SU-DHL-6 (cell line): ENCODE results near the gene WWOX.

ENCODE experiments used
- H2AFZ ChIP-seq: fragments of 200-600 bp; sonication (generic); 2 replicates; pipeline ENCODE4 v1.6.1; 2014; ENCODE audit warnings: low read depth, mild to moderate bottlenecking, moderate library complexity, mixed read lengths, antibody characterized with exemption, low read length; ENCODE audit not compliant: severe bottlenecking
- H3F3A ChIP-seq: fragments of 200-600 bp; shearing (Covaris generic); 2 replicates; pipeline ENCODE4 v1.6.0; 2016; ENCODE audit warnings: antibody characterized with exemption, mild to moderate bottlenecking; ENCODE audit not compliant: insufficient read depth
- H3K27ac ChIP-seq: fragments of 200-600 bp; sonication (generic); 2 replicates; pipeline ENCODE4 v1.5.1; 2016; ENCODE audit warnings: low read depth, mild to moderate bottlenecking, low read length, moderate library complexity, mixed read lengths
- H3K27me3 ChIP-seq: fragments of 200-600 bp; sonication (generic), shearing (Covaris generic); 2 replicates; pipeline ENCODE4 v1.6.0; 2014; ENCODE audit warnings: mild to moderate bottlenecking, low read length
- H3K36me3 ChIP-seq: fragments of 200-600 bp; sonication (generic); 2 replicates; pipeline ENCODE4 v1.6.1; 2014; ENCODE audit warnings: mild to moderate bottlenecking, low read length, mixed read lengths
- H3K4me2 ChIP-seq: fragments of 300-600, 200-600 bp; shearing (Covaris generic), sonication (generic); 2 replicates; pipeline ENCODE4 v1.6.0; 2014; ENCODE audit warnings: low read length, low read depth, mild to moderate bottlenecking; ENCODE audit not compliant: poor library complexity, severe bottlenecking
- H3K4me3 ChIP-seq: fragments of 200-600 bp; sonication (generic); 2 replicates; pipeline ENCODE4 v1.5.1; 2014; ENCODE audit warnings: antibody characterized with exemption, low read length, mild to moderate bottlenecking, mixed read lengths; ENCODE audit not compliant: insufficient read depth, poor library complexity, severe bottlenecking
- H3K79me2 ChIP-seq: fragments of 200-600 bp; sonication (generic); 2 replicates; pipeline ENCODE4 v1.6.1; 2014; ENCODE audit warnings: mild to moderate bottlenecking, low read length, moderate library complexity; ENCODE audit not compliant: insufficient read depth
- H3K9ac ChIP-seq: fragments of 200-600 bp; sonication (generic); 2 replicates; pipeline ENCODE4 v1.7.0; 2014; ENCODE audit warnings: mild to moderate bottlenecking, low read length
- H3K9me2 ChIP-seq: fragments of 200-600 bp; sonication (generic); replicated peaks from 2 replicates; pipeline ENCODE4 v1.6.1; 2014; ENCODE audit warnings: low read length; ENCODE audit not compliant: insufficient read depth
- H3K9me3 ChIP-seq: fragments of 200-600 bp; sonication (generic); 2 replicates; pipeline ENCODE4 v1.6.1; 2014; ENCODE audit warnings: low read length, mixed read lengths; ENCODE audit not compliant: insufficient read depth
- H4K20me1 ChIP-seq: fragments of 200-600 bp; sonication (generic); 2 replicates; pipeline ENCODE4 v1.6.1; 2014; ENCODE audit warnings: low read depth, mild to moderate bottlenecking, antibody characterized with exemption, low read length, moderate library complexity, mixed read lengths
- EZH2phosphoT487 ChIP-seq: fragments of 200-600 bp; sonication (generic), shearing (Covaris generic); conservative IDR thresholded peaks from 2 replicates; pipeline ENCODE4 v1.6.1; 2018; ENCODE audit warnings: mild to moderate bottlenecking, antibody characterized with exemption, low read length, moderate library complexity, mixed read lengths
- TF ChIP-seq, protein P1 (sequence below): fragments of 200-600 bp; sonication (generic); IDR thresholded peaks from one replicate; pipeline ENCODE4 v1.5.1; 2017; ENCODE audit warnings: antibody characterized with exemption, mild to moderate bottlenecking, low read length, moderate library complexity; ENCODE audit not compliant: insufficient read depth, poor library complexity, severe bottlenecking

WWOX gene

DNA sequence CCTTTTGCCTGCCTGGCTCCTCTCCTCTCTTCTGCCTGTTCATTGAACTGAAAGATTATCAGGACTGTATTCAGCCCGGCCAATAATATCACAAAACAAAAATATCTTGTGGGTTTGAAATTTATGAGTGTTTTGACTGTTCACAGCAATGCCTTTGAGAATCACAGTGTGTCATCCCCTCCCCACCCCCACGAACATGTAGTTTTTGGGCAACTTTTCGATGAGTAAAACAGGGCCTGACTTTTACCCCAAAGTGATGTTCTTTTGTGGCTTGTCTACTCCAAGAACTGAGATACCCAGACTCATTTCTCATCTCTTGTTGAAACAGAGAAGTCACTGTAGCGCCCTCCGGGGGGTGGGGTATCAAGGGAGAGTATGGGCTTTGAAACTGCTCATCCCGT lies 675.7 kb downstream of the WWOX start:
- no peak overlapping the region for H3K9ac ChIP-seq
- H3K9me2 ChIP-seq, result no peaks in the 10 kb centered on the region
- no peak overlapping the region for H2AFZ ChIP-seq
- H3F3A ChIP-seq, result no peaks in the 10 kb centered on the region
- no peaks in the 10 kb centered on the region for H3K36me3 ChIP-seq
- H3K27me3 ChIP-seq, result no peaks in the 10 kb centered on the region
- H4K20me1 ChIP-seq, result no peaks in the 10 kb centered on the region
- H3K4me3 ChIP-seq, result no peak overlapping the region
- no peak for TF ChIP-seq EZH2phosphoT487
- TF ChIP-seq, protein P1, sequence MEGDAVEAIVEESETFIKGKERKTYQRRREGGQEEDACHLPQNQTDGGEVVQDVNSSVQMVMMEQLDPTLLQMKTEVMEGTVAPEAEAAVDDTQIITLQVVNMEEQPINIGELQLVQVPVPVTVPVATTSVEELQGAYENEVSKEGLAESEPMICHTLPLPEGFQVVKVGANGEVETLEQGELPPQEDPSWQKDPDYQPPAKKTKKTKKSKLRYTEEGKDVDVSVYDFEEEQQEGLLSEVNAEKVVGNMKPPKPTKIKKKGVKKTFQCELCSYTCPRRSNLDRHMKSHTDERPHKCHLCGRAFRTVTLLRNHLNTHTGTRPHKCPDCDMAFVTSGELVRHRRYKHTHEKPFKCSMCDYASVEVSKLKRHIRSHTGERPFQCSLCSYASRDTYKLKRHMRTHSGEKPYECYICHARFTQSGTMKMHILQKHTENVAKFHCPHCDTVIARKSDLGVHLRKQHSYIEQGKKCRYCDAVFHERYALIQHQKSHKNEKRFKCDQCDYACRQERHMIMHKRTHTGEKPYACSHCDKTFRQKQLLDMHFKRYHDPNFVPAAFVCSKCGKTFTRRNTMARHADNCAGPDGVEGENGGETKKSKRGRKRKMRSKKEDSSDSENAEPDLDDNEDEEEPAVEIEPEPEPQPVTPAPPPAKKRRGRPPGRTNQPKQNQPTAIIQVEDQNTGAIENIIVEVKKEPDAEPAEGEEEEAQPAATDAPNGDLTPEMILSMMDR, result no peak
- H3K27ac ChIP-seq, result no peak overlapping the region
- no peaks in the 10 kb centered on the region for H3K79me2 ChIP-seq
- H3K4me2 ChIP-seq, result no peak overlapping the region
- no peaks in the 10 kb centered on the region for H3K9me3 ChIP-seq

DNA sequence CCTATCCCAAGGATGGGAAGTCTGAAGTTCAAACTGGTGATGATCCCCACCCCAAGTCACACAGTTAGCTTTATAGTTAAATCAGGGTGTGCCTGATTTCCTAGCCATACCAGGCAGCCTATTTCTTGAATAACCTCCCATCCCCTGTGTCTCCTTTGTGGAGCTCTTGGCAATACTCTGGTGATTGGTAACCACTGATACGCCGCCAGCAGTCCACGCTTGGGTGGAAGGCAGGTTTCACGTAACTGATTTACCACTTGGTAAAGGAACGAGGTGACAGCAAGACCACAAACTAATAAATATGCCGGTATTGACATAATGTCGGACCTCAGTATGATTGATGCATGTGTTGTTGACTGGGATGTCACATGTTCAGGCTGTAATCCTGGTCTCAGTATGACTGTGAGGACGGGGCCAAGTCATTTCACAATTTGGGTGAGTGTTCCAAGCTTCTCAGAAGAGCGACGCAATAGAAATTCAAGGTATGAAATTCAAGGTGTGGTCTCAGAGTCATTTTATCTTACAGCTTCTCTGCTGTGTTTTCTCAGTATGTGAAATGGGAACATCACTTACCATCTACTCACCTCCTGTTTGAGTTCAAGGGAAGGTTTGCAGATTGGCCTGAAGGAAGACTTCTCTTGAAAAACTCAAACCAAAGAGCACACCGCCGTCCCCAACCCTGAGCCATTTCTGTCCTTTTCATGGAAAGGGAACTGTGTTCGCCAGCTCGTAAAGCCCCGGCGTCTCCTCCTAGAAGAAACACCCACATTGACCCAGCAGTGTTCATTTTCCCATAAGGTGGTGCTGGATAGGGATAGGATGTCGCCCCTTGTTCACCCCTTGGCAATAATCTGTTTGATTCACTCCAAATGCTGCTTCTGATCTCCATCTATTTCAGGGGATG lies 678.9 kb downstream of the WWOX start:
- Histone ChIP-seq H3K36me3 (no peaks in the 10 kb centered on the region), H2AFZ (no peak overlapping the region), H3K9me2 (no peaks in the 10 kb centered on the region), H3K9ac (no peak overlapping the region), H3K27ac (no peak overlapping the region), H4K20me1 (no peaks in the 10 kb centered on the region), H3K4me3 (no peak overlapping the region), H3F3A (no peaks in the 10 kb centered on the region), H3K27me3 (no peaks in the 10 kb centered on the region), H3K79me2 (no peaks in the 10 kb centered on the region), H3K9me3 (no peaks in the 10 kb centered on the region), H3K4me2 (no peak overlapping the region)
- TF ChIP-seq, protein P1, result no peak
- TF ChIP-seq EZH2phosphoT487, result no peak

DNA sequence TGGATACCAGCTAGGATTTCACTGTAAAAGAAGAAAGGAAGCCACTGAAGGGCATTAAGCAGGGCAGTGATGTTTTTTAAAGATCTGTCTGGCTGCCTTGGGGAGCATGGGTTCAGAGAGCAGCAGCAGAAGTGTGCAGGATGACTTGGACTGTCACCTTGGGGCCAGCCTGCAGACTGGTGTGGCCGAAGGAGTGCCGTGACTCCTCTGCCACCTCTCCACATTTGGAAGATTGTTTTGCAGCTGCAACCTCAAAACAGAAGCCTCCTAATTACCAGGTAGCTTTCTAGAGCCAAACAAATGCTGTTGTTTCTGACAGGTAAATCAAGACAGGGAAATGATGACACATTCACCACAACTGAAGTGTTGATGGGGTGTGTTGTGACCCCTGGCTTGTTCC lies 681.4 kb downstream of the WWOX start:
- Histone ChIP-seq H2AFZ (no peak overlapping the region), H3K27ac (no peak overlapping the region), H3K4me2 (no peak overlapping the region), H3K4me3 (no peak overlapping the region), H4K20me1 (no peaks in the 10 kb centered on the region), H3K36me3 (no peaks in the 10 kb centered on the region), H3K79me2 (no peaks in the 10 kb centered on the region), H3K9ac (no peak overlapping the region), H3K9me3 (no peaks in the 10 kb centered on the region), H3K9me2 (no peaks in the 10 kb centered on the region), H3K27me3 (no peaks in the 10 kb centered on the region), H3F3A (no peaks in the 10 kb centered on the region)
- no peak for TF ChIP-seq EZH2phosphoT487
- TF ChIP-seq, protein P1, result no peak
